LNCAP (cell line): Measurements from ENCODE around the gene CLEC2L.

Experiments used
- CTCF ChIP-seq: fragments of 450-650 bp; IDR thresholded peaks from 2 replicates; pipeline ENCODE4 v1.5.1; 2017; ENCODE audit warnings: mild to moderate bottlenecking

CLEC2L gene

GRCh38 chr7:139568813-139569490 is 45.5 kb downstream of the CLEC2L start:
- TF ChIP-seq CTCF = no peak

- no peak for TF ChIP-seq CTCF
Measured at GRCh38 chr7:139570119-139570518, 46.6 kb downstream of the CLEC2L start.

- TF ChIP-seq CTCF = no peak
Measured at GRCh38 chr7:139570626-139571025, 47.1 kb downstream of the CLEC2L start.

GRCh38 chr7:139571190-139571589 is 47.7 kb downstream of the CLEC2L start:
- no peak for TF ChIP-seq CTCF

GRCh38 chr7:139571651-139572050 is 48.2 kb downstream of the CLEC2L start:
- no peak for TF ChIP-seq CTCF

- TF ChIP-seq CTCF = no peak
Measured at GRCh38 chr7:139572071-139572470, 48.6 kb downstream of the CLEC2L start.

GRCh38 chr7:139572704-139573385 is 49.4 kb downstream of the CLEC2L start:
- TF ChIP-seq CTCF = no peak
